ENCODE measurements around the gene CABP5.
"Not testable (repeated sequence)": the region's sequence is repeated elsewhere in the genome, so short reads cannot be mapped to it uniquely, and the experiment has no call there.

Gene CABP5

GRCh38 chr19:48043675-48044258, at the start of gene CABP5:
TSS of gene CABP5 (minus strand) at chr19:48044079. CDS start at chr19:48043922, 157 bp downstream.
- TF ChIP-seq CTCF (IDR thresholded peaks at IDR 0.05) = no peak
- Histone ChIP-seq H3K4me2 (ENCODE audit: low read length) (no peak within 1 kb of the TSS), H3K4me1 (no peaks in the 10 kb centered on the region), H3K27me3 (ENCODE audit: control insufficient read depth, insufficient read depth, low read length) (no peaks in the 10 kb centered on the region), H3K4me3 (ENCODE audit: low read depth, low read length) (no peak within 1 kb of the TSS), H3K79me2 (no peaks in the 10 kb centered on the region), H3K9me3 (ENCODE audit: control insufficient read depth, low read length) (no peaks in the 10 kb centered on the region), H2AFZ (no peak within 1 kb of the TSS), H3K9ac (no peak within 1 kb of the TSS), H3K36me3 (ENCODE audit: control insufficient read depth, insufficient read depth, low read length) (no peaks in the 10 kb centered on the region), H3K27ac (no peak within 1 kb of the TSS)

- H3K4me1 ChIP-seq; H3K9me3 ChIP-seq (ENCODE audit: control insufficient read depth, low read length); H3K36me3 ChIP-seq (ENCODE audit: control insufficient read depth, insufficient read depth, low read length); H2AFZ ChIP-seq; H3K4me2 ChIP-seq (ENCODE audit: low read length); H3K4me3 ChIP-seq (ENCODE audit: low read depth, low read length); H3K9ac ChIP-seq; H3K27ac ChIP-seq; H3K27me3 ChIP-seq (ENCODE audit: control insufficient read depth, insufficient read depth, low read length); H3K79me2 ChIP-seq: not testable (repeated sequence)
These were observed 47.3 kb upstream of the CABP5 start for GRCh38 chr19:48091111-48091718.

- Histone ChIP-seq H3K79me2 (no peaks in the 10 kb centered on the region), H3K4me1 (no peaks in the 10 kb centered on the region), H3K4me2 (ENCODE audit: low read length) (no peak overlapping the region), H3K36me3 (ENCODE audit: control insufficient read depth, insufficient read depth, low read length) (no peaks in the 10 kb centered on the region), H3K9ac (no peak overlapping the region), H3K27ac (no peak overlapping the region), H3K9me3 (ENCODE audit: control insufficient read depth, low read length) (no peaks in the 10 kb centered on the region), H3K4me3 (ENCODE audit: low read depth, low read length) (no peak overlapping the region), H2AFZ (no peak overlapping the region), H3K27me3 (ENCODE audit: control insufficient read depth, insufficient read depth, low read length) (no peaks in the 10 kb centered on the region)
- TF ChIP-seq CTCF (IDR thresholded peaks at IDR 0.05) = no peak
These were observed 46.5 kb upstream of the CABP5 start for GRCh38 chr19:48090281-48090802.

- not testable (repeated sequence) for H3K9me3 ChIP-seq (ENCODE audit: control insufficient read depth, low read length); H3K4me3 ChIP-seq (ENCODE audit: low read depth, low read length); H3K27me3 ChIP-seq (ENCODE audit: control insufficient read depth, insufficient read depth, low read length); H3K79me2 ChIP-seq; H3K4me1 ChIP-seq; H3K27ac ChIP-seq; H3K36me3 ChIP-seq (ENCODE audit: control insufficient read depth, insufficient read depth, low read length); H2AFZ ChIP-seq; H3K4me2 ChIP-seq (ENCODE audit: low read length); H3K9ac ChIP-seq
These were observed 45.1 kb upstream of the CABP5 start for GRCh38 chr19:48088991-48089390.

- H3K9me3 ChIP-seq (ENCODE audit: control insufficient read depth, low read length) = no peaks in the 10 kb centered on the region
- H3K27me3 ChIP-seq (ENCODE audit: control insufficient read depth, insufficient read depth, low read length) = no peaks in the 10 kb centered on the region
- no peak overlapping the region for H3K27ac ChIP-seq
- H3K9ac ChIP-seq = no peak overlapping the region
- no peak overlapping the region for H2AFZ ChIP-seq
- H3K4me3 ChIP-seq (ENCODE audit: low read depth, low read length) = no peak overlapping the region
- no peak for TF ChIP-seq CTCF (IDR thresholded peaks at IDR 0.05)
- no peaks in the 10 kb centered on the region for H3K36me3 ChIP-seq (ENCODE audit: control insufficient read depth, insufficient read depth, low read length)
- no peaks in the 10 kb centered on the region for H3K79me2 ChIP-seq
- no peak overlapping the region for H3K4me2 ChIP-seq (ENCODE audit: low read length)
- no peaks in the 10 kb centered on the region for H3K4me1 ChIP-seq
These were observed 42.3 kb upstream of the CABP5 start for GRCh38 chr19:48085904-48086864.

Data from parathyroid adenoma (tissue), 2 donors.